Cardiac fibroblast (primary cell): ENCODE data around the gene RAB19.
"Not testable (repeated sequence)": the region's sequence is repeated elsewhere in the genome, so short reads cannot be mapped to it uniquely, and the experiment has no call there.

Experiments used
- DNase-seq, 2 donors: peaks; one replicate each; pipeline versions ENCODE4 v3.0.0 to v3.0.0-alpha.2; 2010; ENCODE audit warnings: low read depth in 2 of 2
- H3K4me3 ChIP-seq, 2 donors: replicated peaks in 1 of 2; 1 replicate in 1 of 2; 2 replicates in 1 of 2; pipeline ENCODE4 v1.5.1; 2011; ENCODE audit warnings: low read depth in 2 of 2, low read length in 2 of 2, mild to moderate bottlenecking in 2 of 2, moderate library complexity in 1 of 2
- CTCF ChIP-seq: IDR thresholded peaks from one replicate; pipeline ENCODE4 v1.5.1; 2011; ENCODE audit warnings: low read depth, mild to moderate bottlenecking, low read length, inconsistent platforms

RAB19 gene

GRCh38 chr7:140453273-140453672 lies 49.4 kb downstream of the RAB19 start:
- no peak for DNase-seq
- TF ChIP-seq CTCF = no peak
- H3K4me3 ChIP-seq = no peak overlapping the region

- H3K4me3 ChIP-seq, DNase-seq: not testable (repeated sequence)
Observed at GRCh38 chr7:140453785-140454656, 50.2 kb downstream of the RAB19 start.

- no peak for DNase-seq
- H3K4me3 ChIP-seq = no peak overlapping the region
- TF ChIP-seq CTCF = no peak
Observed at GRCh38 chr7:140454657-140455015, 50.8 kb downstream of the RAB19 start.

- H3K4me3 ChIP-seq = no peak overlapping the region
- no peak for TF ChIP-seq CTCF
- no peak for DNase-seq
Observed at GRCh38 chr7:140455743-140456142, 51.9 kb downstream of the RAB19 start.

- TF ChIP-seq CTCF = no peak
- no peak overlapping the region for H3K4me3 ChIP-seq
- DNase-seq = no peak
Observed at GRCh38 chr7:140456551-140457051, 52.7 kb downstream of the RAB19 start.

GRCh38 chr7:140458201-140458600 lies 54.3 kb downstream of the RAB19 start:
- no peak for TF ChIP-seq CTCF
- H3K4me3 ChIP-seq = no peak overlapping the region
- DNase-seq = no peak

- no peak for DNase-seq
- no peak overlapping the region for H3K4me3 ChIP-seq
- no peak for TF ChIP-seq CTCF
Observed at GRCh38 chr7:140458916-140459315, 55.1 kb downstream of the RAB19 start.
